HG02571 (cell line): ENCODE results near the gene PRLHR.

Experiments
- ATAC-seq: cut with Tn5 transposase; IDR thresholded peaks from one replicate; pipeline ENCODE4 v1.9.1; 2021; ENCODE audit warnings: mild to moderate bottlenecking, moderate library complexity; ENCODE audit not compliant: unreplicated experiment

The PRLHR gene

GRCh38 chr10:118587881-118588651, 7.4 kb downstream of the PRLHR start:
- ATAC-seq: no peak

GRCh38 chr10:118586911-118587310, 8.5 kb downstream of the PRLHR start:
- ATAC-seq: no peak

GRCh38 chr10:118585794-118586193, 9.7 kb downstream of the PRLHR start:
- ATAC-seq: no peak

- no peak for ATAC-seq
Observed at GRCh38 chr10:118585234-118585633, 10.2 kb downstream of the PRLHR start.

GRCh38 chr10:118584181-118584954, 11.1 kb downstream of the PRLHR start:
- no peak for ATAC-seq

GRCh38 chr10:118583611-118584010, 11.8 kb downstream of the PRLHR start:
- no peak for ATAC-seq

GRCh38 chr10:118582511-118582910, 12.9 kb downstream of the PRLHR start:
- ATAC-seq: no peak

- ATAC-seq: no peak
Observed at GRCh38 chr10:118581340-118581739, 14.1 kb downstream of the PRLHR start.

GRCh38 chr10:118580702-118581101, 14.7 kb downstream of the PRLHR start:
- no peak for ATAC-seq

- no peak for ATAC-seq
Observed at GRCh38 chr10:118573512-118573911, 21.9 kb downstream of the PRLHR start.

GRCh38 chr10:118572256-118573041, 23.0 kb downstream of the PRLHR start:
- no peak for ATAC-seq

- ATAC-seq: no peak
Observed at GRCh38 chr10:118571123-118571522, 24.3 kb downstream of the PRLHR start.

- no peak for ATAC-seq
Observed at GRCh38 chr10:118570591-118570990, 24.9 kb downstream of the PRLHR start.

GRCh38 chr10:118569882-118570252, 25.6 kb downstream of the PRLHR start:
- ATAC-seq: no peak

- ATAC-seq: no peak
Observed at GRCh38 chr10:118569241-118569881, 26.1 kb downstream of the PRLHR start.

- no peak for ATAC-seq
Observed at GRCh38 chr10:118568327-118568848, 27.1 kb downstream of the PRLHR start.

- no peak for ATAC-seq
Observed at GRCh38 chr10:118567701-118568248, 27.7 kb downstream of the PRLHR start.

GRCh38 chr10:118566911-118567310, 28.5 kb downstream of the PRLHR start:
- ATAC-seq: no peak

GRCh38 chr10:118565301-118566075, 30.0 kb downstream of the PRLHR start:
- ATAC-seq: no peak

GRCh38 chr10:118564652-118565051, 30.8 kb downstream of the PRLHR start:
- no peak for ATAC-seq
